ENCODE results near the gene PCK1. TPM values are rescaled to one million over a fixed set of nuclear protein-coding genes. Genes with fewer than 3 reads are reported as not detected.
A peak's percentile ranks its signal among the peaks of the same experiment; 100 is the strongest.

The PCK1 gene
- total RNA-seq, 2 donors from 2014 or later = not detected

DNA sequence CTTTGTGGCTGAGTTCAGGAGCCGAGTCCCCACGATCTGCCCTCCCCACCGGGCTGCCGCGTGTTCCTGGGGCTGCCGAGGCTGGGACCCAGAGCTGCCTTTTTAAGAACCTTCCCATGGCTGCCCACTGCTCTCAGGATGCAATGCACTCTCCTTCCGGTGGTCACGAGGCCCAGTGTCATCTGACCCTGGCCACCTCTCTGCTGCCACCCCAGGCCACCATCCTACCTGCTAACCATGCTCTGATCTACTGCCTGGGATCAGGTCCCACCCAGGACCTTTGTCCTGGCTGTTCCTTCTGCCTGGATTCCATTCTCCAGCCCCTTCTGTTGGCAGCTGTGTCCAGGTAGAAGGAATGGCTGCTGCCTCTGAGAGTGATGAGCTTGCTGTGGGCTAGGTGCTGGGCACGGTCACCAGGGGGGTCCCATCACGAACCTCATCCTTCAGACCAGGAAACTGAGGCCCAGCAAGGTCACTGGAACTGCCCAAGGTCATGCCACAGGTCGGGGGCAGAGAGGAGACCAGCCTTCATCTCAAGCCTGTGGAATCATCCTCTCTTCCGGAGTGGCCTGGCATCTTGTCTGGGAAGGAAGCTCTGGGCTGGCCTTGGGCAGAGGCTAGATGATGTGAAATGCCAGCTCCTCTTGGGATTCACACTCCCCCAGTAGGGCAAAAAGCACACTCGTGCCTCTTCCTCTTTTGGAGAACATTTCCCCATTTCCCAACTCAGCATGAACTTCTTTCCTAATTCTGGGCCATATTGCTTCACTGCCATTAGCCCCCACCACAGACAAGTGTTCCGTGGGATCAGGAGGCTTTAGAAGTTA lies 20.5 kb downstream of the PCK1 start:
- H3K4me1 Mint-ChIP-seq = peaks cover 3% of the 10 kb centered on the region
- no peak overlapping the region for H3K4me3 ChIP-seq (ENCODE audit: low read length)
- no peak overlapping the region for H3K27ac ChIP-seq (ENCODE audit: low read depth, low read length)
- no peak overlapping the region for H3K9ac ChIP-seq (ENCODE audit: extremely low read depth, low read length, poor library complexity, severe bottlenecking)
- H3K9me3 ChIP-seq (ENCODE audit: control insufficient read depth, low read length) = no peaks in the 10 kb centered on the region
- no peaks in the 10 kb centered on the region for H3K36me3 ChIP-seq (ENCODE audit: control insufficient read depth, insufficient read depth, low read length)
- H3K36me3 Mint-ChIP-seq (ENCODE audit: low read depth) = no peaks in the 10 kb centered on the region
- H3K9me3 Mint-ChIP-seq = no peaks in the 10 kb centered on the region
- no peaks in the 10 kb centered on the region for H3K27me3 ChIP-seq (ENCODE audit: control insufficient read depth, insufficient read depth, low read length, poor library complexity, severe bottlenecking)
- 90 to 94% methylated on average over 13 to 14 of the region's 14 CpGs for WGBS, 2 experiments (ENCODE audit: insufficient coverage in 1 of 2, insufficient read length in 1 of 2)
- H3K27ac Mint-ChIP-seq = no peak overlapping the region
- H3K4me3 Mint-ChIP-seq = no peak overlapping the region
- H3K4me1 ChIP-seq (ENCODE audit: control insufficient read depth, insufficient read depth, low read length) = no peaks in the 10 kb centered on the region
- no peak for DNase-seq
- peaks cover 3% of the 10 kb centered on the region for H3K27me3 Mint-ChIP-seq (ENCODE audit: insufficient read depth)
- TF ChIP-seq, protein P1, sequence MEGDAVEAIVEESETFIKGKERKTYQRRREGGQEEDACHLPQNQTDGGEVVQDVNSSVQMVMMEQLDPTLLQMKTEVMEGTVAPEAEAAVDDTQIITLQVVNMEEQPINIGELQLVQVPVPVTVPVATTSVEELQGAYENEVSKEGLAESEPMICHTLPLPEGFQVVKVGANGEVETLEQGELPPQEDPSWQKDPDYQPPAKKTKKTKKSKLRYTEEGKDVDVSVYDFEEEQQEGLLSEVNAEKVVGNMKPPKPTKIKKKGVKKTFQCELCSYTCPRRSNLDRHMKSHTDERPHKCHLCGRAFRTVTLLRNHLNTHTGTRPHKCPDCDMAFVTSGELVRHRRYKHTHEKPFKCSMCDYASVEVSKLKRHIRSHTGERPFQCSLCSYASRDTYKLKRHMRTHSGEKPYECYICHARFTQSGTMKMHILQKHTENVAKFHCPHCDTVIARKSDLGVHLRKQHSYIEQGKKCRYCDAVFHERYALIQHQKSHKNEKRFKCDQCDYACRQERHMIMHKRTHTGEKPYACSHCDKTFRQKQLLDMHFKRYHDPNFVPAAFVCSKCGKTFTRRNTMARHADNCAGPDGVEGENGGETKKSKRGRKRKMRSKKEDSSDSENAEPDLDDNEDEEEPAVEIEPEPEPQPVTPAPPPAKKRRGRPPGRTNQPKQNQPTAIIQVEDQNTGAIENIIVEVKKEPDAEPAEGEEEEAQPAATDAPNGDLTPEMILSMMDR (conservative IDR thresholded peaks at IDR 0.05) = peak; percentile 34

DNA sequence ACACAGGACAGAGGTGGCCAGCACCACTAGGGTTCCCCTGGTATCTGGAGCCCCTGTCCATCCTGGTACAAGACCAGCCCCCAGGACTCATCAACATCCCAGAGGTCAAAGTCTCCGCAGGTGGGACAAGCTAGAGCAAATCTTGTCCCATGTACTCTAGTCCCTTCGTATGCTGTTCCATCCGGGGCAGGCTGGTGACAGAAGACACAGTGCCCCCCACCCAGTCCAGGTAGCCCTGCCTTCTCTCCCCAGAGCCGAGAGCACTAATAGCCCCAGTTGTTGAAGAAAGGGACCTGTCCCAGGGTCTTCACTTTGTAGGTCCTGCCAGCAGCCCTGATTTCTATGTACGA lies 21.1 kb downstream of the PCK1 start:
- H3K27me3 Mint-ChIP-seq (ENCODE audit: insufficient read depth) = peaks cover 3% of the 10 kb centered on the region

DNA sequence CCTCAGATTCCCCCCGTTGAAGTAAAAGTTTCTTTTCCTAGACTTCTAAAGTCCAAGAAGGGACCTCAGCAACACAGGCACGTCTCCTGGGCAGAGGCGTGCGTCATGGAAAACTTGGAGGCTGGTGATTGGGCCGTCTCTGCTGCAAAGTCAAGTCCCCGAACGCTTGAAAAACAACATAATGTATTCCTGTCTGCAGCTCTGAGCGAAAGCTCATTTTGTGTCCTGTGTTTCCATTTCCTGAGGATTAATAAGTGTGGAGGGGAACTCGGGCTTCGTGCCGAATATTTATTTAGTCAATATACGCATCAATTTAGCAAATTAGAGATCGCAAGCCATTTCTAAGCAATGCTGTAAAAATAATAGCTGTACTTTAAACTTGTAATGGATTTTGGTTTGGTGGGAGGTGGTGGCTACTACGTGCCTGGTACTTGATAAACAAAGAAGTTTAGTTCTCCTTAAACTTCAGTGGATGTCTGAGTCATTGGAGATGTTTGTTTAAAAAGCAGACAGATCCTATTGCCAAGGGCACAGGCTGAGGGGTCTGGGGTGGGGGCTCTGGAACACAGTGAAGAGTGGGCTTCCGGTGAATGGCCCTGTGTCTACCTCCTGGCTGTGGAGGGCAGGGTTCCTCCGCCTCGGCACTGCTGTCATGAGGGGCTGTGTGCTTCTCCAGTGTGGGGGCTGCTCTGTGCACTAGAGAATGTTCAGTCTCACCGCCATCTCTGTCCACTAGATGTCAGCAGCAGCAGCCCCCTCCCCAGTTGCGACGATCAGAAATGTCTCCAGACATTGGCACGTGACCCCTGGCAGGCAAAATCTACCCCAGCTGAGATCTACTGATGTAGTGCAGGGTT lies 21.8 kb downstream of the PCK1 start:
- Mint-ChIP-seq H3K4me1 (peaks cover 3% of the 10 kb centered on the region), H3K9me3 (peaks cover 5% of the 10 kb centered on the region), H3K36me3 (ENCODE audit: low read depth) (no peaks in the 10 kb centered on the region), H3K27ac (no peak overlapping the region), H3K4me3 (no peak overlapping the region), H3K27me3 (ENCODE audit: insufficient read depth) (peaks cover 3% of the 10 kb centered on the region)
- H3K4me3 ChIP-seq (ENCODE audit: low read length) = no peak overlapping the region
- WGBS, 2 experiments (ENCODE audit: insufficient coverage in 1 of 2, insufficient read length in 1 of 2) = 65 to 74% methylated on average over 16 to 21 of the region's 21 CpGs
- no peaks in the 10 kb centered on the region for H3K9me3 ChIP-seq (ENCODE audit: control insufficient read depth, low read length)
- DNase-seq = peak; percentile 72
- H3K27me3 ChIP-seq (ENCODE audit: control insufficient read depth, insufficient read depth, low read length, poor library complexity, severe bottlenecking) = no peaks in the 10 kb centered on the region
- no peaks in the 10 kb centered on the region for H3K4me1 ChIP-seq (ENCODE audit: control insufficient read depth, insufficient read depth, low read length)
- H3K36me3 ChIP-seq (ENCODE audit: control insufficient read depth, insufficient read depth, low read length) = no peaks in the 10 kb centered on the region
- TF ChIP-seq, protein P1 (conservative IDR thresholded peaks at IDR 0.05) = peak; percentile 77
- peak overlapping the region; percentile 77 for H3K27ac ChIP-seq (ENCODE audit: low read depth, low read length)
- no peak overlapping the region for H3K9ac ChIP-seq (ENCODE audit: extremely low read depth, low read length, poor library complexity, severe bottlenecking)

More for the DNA sequence above, 21.1 kb downstream of the PCK1 start:
- 90% methylated on average over 2 to 5 of the region's 5 CpGs for WGBS, 2 experiments (ENCODE audit: insufficient coverage in 1 of 2, insufficient read length in 1 of 2)
- H3K4me3 ChIP-seq (ENCODE audit: low read length) = no peak overlapping the region
- H3K27ac ChIP-seq (ENCODE audit: low read depth, low read length) = peak overlapping the region; percentile 53
- H3K27me3 ChIP-seq (ENCODE audit: control insufficient read depth, insufficient read depth, low read length, poor library complexity, severe bottlenecking) = no peaks in the 10 kb centered on the region
- TF ChIP-seq, protein P1 (conservative IDR thresholded peaks at IDR 0.05) = no peak
- DNase-seq = no peak
- Mint-ChIP-seq H3K27ac (no peak overlapping the region), H3K36me3 (ENCODE audit: low read depth) (no peaks in the 10 kb centered on the region), H3K4me1 (peaks cover 3% of the 10 kb centered on the region), H3K9me3 (peaks cover 2% of the 10 kb centered on the region), H3K4me3 (no peak overlapping the region)
- H3K9me3 ChIP-seq (ENCODE audit: control insufficient read depth, low read length) = no peaks in the 10 kb centered on the region
- H3K4me1 ChIP-seq (ENCODE audit: control insufficient read depth, insufficient read depth, low read length) = no peaks in the 10 kb centered on the region
- no peaks in the 10 kb centered on the region for H3K36me3 ChIP-seq (ENCODE audit: control insufficient read depth, insufficient read depth, low read length)
- H3K9ac ChIP-seq (ENCODE audit: extremely low read depth, low read length, poor library complexity, severe bottlenecking) = no peak overlapping the region

Data from endodermal cell (in vitro differentiated cells).